Pons (tissue), 1 donor: ENCODE data around the gene WDFY3.

ENCODE experiments used
- DNase-seq: peaks from one replicate; pipeline ENCODE4 v3.0.0-alpha.2; 2016; ENCODE audit warnings: low spot score

WDFY3 gene

DNA sequence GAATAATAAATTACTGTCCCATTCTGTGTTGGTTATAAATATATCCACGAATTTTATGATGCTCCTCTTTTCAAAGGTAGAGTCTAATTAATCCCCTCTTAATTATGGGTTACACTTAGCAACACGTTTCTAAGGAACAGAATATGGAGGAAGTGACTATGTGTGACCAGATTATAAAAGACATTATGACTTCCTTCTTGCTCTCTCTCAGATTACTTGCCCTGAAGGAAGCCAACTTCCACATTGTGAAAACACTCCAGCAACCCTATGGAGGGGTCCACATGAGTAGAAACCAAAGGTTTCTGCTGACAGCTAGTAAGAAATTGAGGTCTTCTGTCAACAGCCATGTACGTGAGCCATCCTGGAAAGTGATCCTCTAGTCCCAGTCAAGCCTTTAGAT is 59.3 kb downstream of the WDFY3 start:
- DNase-seq = no peak

- DNase-seq = no peak
These were observed 60.8 kb downstream of the WDFY3 start for GRCh38 chr4:84905646-84906045.

GRCh38 chr4:84901740-84902281 is 64.7 kb downstream of the WDFY3 start:
- DNase-seq = no peak

- DNase-seq = no peak
These were observed 65.3 kb downstream of the WDFY3 start for GRCh38 chr4:84901173-84901572.

GRCh38 chr4:84899616-84900015 is 66.9 kb downstream of the WDFY3 start:
- no peak for DNase-seq

DNA sequence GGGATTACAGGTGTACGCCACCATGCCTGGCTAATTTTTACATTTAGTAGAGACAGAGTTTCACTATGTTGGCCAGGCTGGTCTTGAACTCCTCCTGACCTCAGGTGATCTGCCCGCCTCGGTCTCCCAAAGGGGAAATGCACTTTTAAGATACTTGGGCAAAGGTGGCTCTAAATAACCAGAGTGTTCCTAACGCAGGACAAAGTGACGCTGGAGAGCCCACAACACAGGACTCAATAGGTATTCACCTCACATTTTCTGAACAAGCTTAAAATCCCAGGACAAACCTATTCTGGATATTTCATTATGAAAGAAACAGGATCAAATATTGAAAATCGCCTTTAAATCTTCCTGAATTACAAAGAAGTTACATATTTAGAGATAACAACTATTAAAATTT is 69.0 kb downstream of the WDFY3 start:
- no peak for DNase-seq

- DNase-seq = no peak
These were observed 71.2 kb downstream of the WDFY3 start for GRCh38 chr4:84895283-84895682.

GRCh38 chr4:84894621-84895020 is 71.9 kb downstream of the WDFY3 start:
- DNase-seq = no peak

DNA sequence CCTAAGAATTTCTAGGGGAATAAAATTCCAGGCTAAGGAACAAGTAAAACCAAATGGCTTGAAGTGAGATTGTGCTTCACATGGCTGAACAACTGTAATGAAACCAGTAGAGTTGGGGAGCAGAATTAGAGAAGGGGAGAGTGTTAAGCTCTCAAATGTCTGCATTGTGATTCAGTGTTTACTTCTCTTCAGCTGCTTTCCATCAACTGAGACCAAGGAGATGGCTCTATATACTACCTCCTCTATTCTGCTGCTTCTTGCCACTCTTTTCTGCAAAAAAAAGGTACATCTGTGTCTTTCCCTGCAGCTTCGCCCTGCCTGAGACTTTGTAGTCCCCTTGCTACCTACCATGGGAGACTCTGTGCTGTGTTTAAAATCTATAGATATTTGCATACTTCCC is 73.5 kb downstream of the WDFY3 start:
- DNase-seq = no peak

DNA sequence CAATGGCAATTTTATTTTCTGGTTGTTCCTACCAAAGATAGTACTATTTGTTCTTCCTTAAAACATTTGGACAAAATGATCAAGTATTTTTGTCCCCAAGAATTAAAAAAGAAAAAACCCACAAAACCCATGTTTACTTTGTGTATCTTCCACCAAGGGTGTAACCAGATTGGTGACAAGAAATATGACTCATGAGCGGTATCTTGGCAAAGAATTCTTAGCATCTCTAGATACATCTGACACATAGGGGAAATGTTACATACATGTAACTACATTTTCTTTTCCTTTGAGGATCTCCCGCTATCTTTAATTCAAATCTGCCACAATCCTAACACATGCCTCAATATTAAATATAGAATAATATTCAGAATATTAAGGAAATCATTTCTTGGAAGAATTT is 78.7 kb downstream of the WDFY3 start:
- no peak for DNase-seq

- DNase-seq = no peak
These were observed 86.8 kb downstream of the WDFY3 start for GRCh38 chr4:84879651-84880200.

DNA sequence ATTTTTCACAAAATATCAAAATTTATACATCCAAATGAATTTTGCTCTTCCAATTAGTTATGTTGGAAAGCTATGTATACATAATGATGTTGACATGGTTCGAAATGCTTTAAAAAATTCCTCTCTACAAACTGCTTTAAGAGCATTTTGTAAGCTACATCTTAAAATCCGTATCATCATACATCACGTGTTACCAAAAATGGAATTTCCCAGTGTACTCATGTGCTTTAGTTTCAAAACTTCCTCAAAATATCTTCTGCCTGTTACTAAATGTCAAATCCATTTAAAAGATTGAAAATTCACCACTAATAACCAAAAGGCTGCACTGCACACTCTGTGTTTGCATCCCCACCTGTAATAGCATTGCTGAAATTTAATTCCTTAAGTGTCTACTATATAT is 87.9 kb downstream of the WDFY3 start:
- no peak for DNase-seq

GRCh38 chr4:84878090-84878489 is 88.4 kb downstream of the WDFY3 start:
- DNase-seq = no peak

GRCh38 chr4:84877051-84877833 is 89.2 kb downstream of the WDFY3 start:
- DNase-seq = no peak

- no peak for DNase-seq
These were observed 90.7 kb downstream of the WDFY3 start for GRCh38 chr4:84875636-84876371.

DNA sequence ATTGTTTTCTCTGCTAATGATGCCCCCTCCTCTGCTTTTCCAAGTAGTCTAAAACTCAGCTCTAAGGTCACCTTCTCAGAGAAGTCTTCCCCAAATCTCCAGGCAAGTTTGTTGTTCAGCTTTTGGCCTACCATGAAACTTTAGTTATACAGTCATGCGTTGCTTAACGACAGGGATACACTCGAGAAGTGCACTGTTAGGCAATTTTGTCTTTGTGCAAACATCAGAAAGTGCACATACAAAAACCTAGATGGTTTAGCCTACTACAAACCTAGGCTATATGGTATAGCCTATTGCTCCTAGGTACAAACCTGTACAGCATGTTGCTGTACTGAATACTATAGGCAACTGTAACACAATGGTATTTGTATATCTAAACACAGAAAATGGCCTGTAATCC is 91.9 kb downstream of the WDFY3 start:
- no peak for DNase-seq

DNA sequence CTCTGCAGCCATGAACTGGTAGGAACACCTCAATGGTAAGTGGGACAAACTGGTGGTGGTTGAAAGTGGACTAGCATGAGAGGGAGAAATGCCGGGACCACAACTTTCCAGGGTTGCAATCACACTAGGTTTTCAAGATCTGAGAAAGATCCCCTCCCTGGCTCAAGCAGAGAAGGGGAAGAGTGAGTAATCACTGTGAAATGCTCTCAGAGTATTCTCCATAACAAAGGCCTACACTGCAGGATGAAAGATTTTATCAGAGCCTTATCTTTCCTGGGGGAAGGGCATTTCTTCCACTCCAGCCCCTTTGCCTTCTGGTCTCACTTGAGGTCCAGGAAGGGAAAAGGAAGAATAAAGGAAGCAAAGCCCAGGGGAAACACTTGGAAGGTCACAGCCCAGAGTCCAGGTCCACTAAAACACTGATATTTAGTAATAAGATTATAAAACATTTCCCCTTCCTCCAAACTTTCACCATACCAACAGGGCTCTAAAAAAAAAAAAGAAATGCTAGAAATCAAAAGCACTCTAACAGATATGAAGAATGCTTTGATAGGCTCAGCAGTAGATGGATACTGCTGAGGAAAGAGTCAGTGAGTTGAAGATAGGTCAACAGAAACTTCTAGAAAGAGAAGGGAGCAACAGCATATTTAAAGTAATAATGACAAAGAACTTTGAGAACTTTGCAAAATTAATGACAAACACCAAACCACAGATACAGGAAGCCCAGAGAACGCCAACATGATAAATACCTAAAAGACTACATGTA is 95.9 kb downstream of the WDFY3 start:
- no peak for DNase-seq

DNA sequence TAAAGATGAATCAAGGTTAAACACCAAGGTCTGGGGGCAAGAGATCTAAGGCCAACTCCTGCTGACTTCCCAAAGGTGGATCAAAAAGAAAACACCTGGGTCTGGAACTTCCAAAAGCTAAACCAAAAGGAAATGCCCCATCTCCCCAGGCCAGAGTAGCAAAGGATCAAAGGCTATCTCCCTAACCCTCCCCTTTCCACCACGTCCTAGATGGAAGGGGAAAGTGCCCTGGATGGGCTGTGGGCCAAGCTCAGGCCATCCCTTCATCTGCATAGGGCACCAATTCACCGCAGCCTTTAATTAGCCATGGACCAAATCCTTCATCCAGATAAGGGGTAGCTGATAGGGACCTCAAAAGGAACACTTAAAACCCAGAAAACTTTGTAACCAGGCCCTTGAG is 100.2 kb downstream of the WDFY3 start:
- no peak for DNase-seq

- DNase-seq = no peak
These were observed 100.9 kb downstream of the WDFY3 start for GRCh38 chr4:84865600-84865999.

GRCh38 chr4:84862064-84862463 is 104.4 kb downstream of the WDFY3 start:
- no peak for DNase-seq

DNA sequence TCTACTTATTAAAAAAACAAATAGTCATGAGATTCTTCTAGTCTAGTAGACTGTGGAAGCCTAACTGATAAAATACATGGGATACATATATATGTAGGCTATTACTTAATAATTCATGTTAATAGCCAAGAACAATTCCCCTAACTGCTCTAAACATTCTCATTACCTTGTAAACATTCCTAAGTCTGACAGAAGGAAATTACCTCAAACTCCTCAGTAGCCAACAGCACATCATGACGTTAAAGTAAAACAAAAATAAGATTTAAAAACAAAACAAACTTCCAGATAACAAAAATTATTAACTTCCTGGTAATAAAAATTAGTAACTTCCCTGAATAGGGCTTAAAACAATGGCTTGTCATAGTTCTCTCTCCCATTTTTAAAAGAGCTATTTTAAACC is 109.2 kb downstream of the WDFY3 start:
- no peak for DNase-seq

- peak; percentile 55 for DNase-seq
These were observed 109.9 kb downstream of the WDFY3 start for GRCh38 chr4:84856468-84857049.
